ENCODE measurements around the gene APLP2. TPM values are rescaled to one million over a fixed set of nuclear protein-coding genes. Genes with fewer than 3 reads are reported as not detected.
"Not testable (repeated sequence)": the region's sequence is repeated elsewhere in the genome, so short reads cannot be mapped to it uniquely, and the experiment has no call there.

The APLP2 gene
- total RNA-seq, 1 donor from 2014 or later: 374 TPM

DNA sequence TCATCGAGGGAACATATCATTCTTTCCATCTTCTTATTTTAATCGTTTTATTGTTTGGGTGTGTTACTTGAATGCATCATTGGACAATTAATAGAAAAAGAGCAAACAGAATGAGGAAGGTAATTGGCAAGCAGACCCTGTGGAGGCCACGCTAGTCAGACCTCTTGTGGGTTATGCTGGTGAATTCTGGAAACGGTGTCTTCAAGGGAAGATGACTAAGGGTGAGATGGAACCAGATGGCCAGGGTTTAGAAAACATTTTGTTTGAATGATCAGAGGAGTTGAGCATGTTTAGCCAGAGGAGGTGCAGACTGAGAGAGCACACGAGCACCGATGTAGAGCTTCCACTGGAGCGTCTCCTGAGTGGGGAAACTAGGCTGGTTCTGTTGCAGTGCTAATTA, 98.4 kb downstream of the APLP2 start:
- no peak for DNase-seq (ENCODE audit: low spot score)

DNA sequence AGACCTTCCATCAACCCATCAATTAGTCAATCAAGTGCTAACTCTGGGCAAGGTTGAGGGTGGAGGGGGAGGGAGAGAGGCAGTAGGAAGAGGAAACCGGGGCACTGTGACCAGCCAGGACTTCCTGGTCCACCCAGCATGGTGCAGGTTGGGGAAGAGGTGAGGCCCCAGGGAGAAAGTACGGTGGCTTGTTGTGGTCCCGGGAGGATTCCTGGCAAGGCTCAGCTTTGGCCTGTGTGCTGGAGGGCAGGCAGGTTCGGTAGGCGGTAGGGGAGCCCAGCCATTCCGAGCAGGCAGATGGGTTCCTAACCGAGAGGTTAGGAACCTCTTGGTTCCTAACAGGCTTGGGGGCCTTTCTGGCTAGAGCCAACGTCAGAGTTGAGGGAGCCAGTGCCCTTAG, 100.7 kb downstream of the APLP2 start:
- DNase-seq (ENCODE audit: low spot score): no peak

DNA sequence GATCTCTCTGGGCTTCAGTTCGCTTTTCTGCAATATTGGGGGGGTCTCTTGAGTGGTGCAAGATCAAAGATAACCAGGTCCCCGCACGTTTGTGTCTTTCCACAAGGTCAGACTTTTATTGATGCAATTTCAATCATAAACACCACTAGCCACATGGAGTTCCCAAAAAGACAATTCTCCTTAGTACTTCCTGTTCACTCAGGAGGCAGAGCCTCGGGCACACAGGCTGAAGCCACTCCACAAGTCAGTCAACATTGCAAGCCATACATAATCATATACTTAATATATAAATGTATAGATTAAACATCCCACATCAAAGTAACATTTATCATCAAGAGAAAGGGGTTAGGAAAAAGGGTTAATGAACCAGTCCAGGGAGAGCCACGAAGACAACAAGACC, 101.8 kb downstream of the APLP2 start:
- DNase-seq (ENCODE audit: low spot score): no peak

DNA sequence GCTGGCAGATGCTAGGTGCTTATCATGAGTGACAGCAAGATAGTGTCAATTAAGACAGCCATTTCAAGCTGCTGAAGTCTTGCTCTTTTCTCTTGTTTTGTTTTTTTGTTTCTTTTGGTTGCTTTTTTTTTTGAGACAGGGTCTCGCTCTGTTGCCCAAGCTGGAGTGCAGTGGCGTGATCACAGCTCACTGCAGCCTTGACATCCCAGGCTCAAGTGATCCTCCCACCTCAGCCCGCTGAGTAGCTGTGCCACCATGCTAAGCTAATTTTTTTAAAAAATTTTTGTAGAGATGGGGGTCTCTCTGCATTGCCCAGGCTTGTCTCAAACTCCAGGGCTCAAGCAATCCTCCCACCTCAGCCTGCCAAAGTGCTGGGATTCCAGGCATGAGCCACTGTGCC, 102.3 kb downstream of the APLP2 start:
- DNase-seq (ENCODE audit: low spot score): not testable (repeated sequence)

DNA sequence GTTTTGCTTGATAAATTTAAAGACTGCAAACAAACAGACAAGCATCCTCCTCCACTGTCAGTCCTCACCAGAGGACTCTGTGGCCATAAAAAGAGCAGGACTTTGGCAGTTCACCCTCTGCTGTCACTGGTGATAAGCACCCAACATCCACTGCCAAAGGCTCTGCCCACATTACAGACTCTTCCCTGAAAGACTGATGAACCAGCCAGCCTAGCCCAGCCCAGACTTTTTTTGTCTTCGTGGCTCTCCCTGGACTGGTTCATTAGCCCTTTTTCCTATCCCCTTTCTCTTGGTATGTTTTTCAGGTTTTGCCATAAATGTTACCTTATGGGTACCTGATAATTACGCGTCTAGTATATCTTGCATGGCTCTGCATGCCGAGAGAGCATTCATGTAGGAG, 104.9 kb downstream of the APLP2 start:
- DNase-seq (ENCODE audit: low spot score): no peak

DNA sequence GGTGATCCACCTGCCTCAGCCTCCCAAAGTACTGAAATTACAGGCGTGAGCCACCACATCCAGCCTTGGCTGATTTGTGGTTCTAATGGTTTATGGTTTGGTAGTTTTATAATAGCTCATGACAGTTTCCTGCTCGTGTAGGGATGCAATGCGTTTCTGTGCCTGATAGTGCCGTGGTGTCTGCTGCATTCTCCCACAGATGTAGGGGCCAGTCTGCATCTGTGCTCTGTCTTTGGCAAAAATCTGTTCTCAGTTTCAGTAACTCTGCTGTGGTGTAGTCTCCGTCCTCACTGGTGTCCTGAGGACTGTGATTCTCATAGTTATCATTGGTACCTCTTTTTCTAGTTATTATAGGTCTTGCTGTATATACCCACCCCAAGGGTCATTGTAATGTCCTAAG, 106.2 kb downstream of the APLP2 start:
- no peak for DNase-seq (ENCODE audit: low spot score)

DNA sequence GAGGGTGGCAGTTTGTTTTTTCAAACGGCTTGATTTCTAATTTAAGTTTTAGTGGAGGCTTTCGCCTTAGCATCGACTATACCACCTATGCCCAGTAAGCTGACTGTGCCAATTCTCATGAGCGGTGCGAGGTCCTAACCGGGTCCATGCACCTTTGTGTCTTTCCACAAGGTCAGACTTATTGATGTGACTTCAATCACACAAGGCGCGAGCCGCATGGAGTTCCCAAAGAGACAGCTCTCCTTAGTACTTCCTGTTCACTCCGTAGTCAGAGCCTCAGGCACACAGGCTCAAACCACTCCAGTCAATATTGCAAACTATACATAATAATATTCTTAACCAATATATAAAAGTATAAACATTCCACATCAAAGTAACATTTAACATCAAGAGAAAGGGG, 108.1 kb downstream of the APLP2 start:
- DNase-seq (ENCODE audit: low spot score): no peak

DNA sequence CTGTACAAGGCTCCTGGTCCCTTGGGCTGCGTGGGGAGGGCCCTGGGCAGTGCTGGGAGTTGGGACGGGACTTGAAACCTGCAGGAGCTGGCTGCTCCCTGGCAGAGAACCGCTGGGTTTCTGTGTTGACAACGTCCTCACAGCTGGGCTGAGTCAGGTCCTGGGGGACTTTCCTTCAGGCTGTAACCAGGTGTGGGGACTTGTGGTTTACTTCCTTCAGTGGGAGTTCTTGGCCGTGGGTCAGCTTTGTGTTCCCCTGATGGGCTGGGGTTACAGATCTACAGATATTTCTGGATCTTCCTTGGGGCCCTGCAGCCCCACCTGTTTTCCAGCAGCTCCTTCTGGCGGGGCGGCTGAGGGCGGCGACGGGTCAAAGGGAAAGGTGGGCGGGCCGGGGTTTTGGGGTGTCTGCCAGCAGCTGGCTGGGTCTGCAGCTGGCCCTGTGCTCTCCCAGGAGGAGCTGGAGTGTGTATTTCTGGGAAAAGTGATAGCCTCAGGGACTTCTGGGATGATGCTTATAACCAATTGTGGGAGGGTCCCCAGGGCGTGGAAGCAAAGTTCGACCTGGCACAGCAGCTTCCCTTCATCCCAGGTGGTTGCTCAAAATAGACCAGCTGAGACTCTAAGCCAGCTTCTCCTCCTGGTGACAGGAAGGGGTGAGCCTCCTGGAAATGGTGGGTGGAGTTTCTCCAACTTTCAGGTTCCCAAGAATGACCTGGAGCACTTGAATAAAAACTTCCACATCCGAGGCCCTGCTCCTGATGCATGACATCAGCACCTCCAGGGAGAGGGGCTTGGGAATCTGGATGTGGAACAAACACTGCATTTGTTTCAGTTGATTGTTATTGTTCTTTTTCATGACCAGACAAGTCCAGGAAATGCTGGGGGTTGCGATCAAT, 109.0 kb downstream of the APLP2 start:
- DNase-seq (ENCODE audit: low spot score): no peak

DNA sequence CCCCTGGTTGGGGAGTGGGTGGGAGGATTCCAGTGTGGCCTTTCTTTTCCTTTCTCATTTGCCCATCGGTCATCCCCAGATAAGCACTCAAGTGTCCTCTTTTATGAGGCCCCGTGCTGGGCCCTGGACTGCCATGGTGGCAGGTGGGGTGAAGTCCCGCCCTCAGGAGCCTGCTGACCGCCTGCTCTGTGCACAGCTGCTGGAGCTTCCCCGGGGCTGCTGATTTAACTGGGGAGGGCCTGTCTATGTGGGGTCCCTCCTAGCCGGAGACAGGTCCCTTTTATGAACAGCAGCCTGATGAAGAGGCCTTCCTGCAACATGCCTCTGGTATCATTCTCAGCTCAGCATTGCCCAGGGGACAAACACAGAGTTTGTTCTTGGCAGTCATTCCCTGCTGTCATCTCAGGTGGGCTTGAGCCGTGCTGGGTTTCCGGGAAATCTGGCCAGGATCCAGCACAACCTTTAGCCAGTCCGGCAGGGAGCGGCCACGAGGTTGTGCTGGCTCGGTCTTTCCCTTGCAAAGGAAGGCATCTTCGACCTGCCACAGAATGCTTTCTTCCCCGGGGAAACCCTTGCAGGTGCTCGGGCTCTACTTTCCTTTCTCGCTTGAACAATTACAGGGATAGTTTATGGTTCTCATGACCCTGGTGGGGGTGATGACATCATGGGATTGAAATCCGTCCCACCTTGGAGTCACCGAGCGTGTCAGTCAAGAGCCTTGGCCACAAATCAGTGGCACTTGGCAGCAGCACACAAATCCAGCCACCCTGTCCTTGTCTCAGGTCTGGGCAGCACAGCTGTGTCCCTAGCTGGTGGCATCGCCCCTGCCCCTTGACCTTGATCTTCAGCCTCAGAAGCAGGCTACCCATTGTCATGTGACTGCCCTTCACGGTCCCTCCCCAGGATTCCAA, 110.0 kb downstream of the APLP2 start:
- no peak for DNase-seq (ENCODE audit: low spot score)

DNA sequence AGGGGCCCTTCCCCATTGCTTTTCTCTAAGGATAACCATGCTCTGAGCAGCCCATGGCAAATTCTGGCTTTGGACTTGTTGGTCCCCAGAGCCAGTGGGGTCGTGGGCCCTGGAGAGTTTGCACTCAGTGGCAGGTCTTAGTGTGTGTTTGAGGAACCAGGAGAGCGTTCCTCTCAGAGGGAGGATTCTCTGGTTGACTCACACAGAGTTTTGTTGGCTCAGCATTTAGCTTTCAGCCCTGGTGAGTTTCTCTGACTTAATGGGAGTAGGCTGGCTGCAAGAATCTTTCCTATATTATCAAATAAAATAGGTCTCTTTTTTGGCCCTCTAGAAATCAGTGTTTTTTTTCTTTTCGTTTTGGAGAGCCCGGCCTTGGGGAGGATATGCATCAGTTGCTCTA, 110.8 kb downstream of the APLP2 start:
- peak; percentile 84 for DNase-seq (ENCODE audit: low spot score)

DNA sequence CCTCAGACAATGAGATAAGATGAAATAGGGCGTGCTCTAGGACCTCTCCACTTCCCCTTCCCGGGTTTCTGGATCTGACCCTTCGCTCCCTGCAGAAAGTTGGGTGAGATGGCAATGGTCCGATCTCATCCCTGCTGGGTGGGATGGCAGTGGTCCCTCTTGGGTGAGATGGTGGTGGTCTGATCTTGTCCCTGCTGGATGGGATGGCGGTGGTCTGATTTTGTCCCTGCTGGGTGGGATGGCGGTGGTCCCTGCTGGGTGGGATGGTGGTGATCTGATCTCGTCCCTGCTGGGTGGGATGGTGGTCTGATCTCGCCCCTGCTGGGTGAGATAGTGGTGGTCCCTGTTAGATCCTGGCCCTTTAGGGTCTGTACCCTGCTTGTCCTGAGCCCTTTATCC, 111.2 kb downstream of the APLP2 start:
- no peak for DNase-seq (ENCODE audit: low spot score)

DNA sequence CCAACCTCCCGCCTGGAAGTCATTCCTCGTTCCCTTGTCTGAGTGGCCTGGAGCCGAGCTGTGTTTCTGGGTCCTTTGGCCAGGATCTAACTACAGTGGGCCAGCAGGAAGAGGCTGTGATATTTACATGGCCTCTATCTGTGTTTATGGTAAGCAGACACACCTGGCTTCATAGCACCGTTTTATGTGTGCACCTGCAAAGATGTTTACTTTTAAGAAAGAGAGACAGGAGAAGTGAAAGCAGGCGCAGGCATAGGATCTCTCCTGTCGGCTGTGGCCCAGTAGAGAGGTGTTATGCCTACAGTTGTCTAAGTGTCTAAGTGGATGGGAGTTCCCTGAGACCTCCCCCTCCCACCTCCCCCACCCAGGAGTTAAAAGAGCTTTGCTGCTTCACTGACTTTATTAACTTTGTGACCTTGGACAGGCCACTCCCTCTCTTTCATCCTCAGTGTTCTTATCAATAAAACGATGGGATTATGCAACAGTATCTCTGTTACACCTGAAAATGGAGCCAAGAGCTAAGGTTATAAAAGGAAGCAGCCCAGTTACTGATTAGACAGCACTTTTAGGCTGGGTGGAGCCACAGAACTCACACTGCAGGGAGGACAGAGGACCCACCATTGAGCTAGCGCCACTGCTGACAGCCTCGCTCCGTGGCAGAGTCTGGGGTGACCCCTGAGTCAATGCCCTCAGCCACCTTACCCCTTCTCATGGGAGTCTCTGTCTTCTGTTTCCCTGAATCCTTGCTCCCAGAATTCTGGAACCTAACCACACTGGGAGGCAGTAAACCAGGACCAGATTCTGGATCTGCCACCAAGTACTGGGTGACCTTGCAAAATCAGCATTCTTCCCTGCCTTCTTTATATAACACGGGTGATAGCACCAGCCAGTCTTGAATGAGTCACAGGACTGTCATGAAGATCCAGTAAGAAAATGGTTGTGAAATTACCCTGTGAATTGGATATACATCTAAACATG, 111.9 kb downstream of the APLP2 start:
- DNase-seq (ENCODE audit: low spot score): peak; percentile 45

DNA sequence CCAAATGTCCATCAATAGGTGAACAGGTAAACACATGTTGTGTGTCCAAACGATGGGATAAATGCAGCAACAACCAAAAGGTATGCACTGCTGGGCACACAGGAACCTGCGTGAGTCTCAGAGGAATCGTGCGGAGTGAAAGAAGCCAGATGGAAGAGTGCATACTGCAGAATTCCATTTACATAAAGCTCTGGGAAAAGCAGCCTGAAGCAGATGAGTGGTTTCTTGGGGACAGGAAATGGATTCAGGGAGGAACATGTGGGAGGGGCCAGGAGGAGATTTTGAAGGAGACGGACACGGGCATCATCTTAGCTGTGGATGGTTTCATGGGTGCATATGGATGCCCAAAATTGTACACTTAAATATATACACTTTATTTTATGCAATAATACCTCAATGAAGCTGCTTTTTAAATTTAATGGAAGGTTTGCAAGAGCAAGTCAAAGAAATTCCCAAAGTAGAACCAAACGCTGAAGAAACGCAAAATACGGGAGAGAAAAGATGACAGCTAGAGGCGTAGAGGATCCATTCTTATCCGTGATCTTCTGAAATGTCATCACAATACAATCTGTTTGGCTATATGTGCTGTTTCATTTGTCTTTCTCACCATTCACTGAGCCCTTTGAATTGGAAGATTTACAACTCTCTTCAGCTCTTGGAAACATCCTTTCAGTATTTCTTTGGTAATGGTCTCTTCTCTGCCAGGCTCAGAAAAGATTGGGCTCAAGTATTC, 114.3 kb downstream of the APLP2 start:
- no peak for DNase-seq (ENCODE audit: low spot score)

DNA sequence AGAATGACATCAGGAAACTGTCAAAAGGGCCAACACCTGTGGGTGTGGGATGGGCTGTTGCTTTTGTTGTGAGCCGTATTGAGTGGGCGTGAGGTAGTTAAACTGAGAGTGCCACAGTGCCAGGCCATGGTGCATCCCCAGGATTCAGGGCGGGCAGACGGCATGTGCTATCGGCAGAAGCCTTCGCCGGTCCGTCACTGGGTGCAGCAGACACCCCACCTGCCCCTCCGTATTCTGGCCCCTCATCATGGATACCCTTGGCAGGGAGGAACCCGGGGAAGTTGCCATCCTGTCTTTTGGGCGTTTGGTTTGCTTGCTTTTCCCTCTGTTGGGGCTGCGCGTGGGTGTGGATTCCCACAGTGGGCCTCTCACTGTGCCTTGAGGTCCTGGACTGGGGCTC, 117.4 kb downstream of the APLP2 start:
- no peak for DNase-seq (ENCODE audit: low spot score)

DNA sequence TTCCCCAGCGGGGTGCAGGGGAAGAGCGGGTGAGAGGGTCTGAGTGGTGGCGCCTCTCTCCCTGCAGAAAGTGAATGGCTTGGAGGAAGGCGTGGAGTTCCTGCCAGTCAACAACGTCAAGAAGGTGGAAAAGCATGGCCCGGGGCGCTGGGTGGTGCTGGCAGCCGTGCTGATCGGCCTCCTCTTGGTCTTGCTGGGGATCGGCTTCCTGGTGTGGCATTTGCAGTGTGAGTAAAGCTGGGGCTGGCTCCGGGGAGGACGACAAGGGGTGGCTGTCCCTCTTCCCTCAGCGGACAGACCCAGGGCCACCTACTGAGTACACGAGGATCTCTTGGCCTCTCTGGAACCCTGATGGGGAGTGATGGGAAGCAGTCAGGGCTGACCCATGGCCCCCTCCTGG, 118.4 kb downstream of the APLP2 start:
- no peak for DNase-seq (ENCODE audit: low spot score)

DNA sequence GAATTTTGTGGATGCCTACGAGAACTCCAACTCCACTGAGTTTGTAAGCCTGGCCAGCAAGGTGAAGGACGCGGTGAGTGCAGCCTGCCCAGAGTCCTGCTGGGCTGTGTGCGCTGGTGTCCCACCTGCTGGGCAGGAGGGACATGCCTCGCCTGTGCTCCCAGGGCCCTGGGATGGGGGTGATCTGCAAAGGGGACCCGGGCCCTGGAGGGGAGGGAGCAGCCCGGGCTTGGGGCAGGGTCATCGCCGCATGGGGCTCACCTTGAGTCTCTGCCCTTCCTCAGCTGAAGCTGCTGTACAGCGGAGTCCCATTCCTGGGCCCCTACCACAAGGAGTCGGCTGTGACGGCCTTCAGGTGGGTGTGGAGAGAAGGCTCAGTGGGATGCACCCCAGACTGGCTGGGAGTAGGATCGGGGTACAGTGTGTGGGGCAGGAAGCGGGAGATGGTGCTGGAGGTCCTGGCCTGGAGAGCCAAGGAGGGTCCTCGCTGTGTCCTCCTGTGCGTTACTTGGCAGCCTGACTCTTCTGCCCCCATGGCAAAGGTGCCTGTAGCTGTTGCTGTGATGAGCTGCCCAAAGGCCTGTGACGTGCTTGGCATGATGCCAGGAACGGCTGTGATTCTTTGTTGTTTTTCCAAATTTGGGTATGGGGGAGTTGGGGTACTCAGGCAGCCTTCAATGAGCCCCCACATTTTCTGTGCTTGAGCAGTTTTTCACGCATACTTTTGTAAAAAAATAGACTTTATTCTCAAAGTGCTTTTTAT, 119.1 kb downstream of the APLP2 start:
- DNase-seq (ENCODE audit: low spot score): no peak

DNA sequence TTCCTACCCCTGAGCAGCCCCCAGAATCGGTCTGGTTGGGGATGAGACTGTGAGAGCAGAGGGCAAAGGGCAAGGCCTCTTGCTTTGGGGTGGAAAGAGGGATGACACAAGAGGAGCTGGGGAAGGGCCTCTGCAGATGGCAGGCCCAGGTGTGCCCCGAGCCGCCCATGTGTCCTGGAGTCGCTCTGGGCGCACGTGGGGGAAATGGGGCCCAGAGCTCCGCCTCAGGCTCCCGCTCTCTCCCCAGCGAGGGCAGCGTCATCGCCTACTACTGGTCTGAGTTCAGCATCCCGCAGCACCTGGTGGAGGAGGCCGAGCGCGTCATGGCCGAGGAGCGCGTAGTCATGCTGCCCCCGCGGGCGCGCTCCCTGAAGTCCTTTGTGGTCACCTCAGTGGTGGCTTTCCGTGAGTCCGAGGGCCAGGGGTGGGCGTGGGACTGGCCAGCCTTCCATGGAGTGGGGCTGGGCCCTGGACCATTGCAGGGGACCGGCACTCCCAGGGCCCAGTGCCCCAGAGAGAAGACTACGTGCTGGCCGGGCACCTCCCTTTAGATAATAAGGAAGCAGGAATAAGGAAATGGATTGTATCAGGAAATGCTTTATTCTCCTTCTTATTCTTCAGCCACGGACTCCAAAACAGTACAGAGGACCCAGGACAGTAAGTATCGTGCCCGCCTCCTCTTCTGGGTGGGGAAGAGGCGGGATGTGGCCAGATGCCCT, 120.0 kb downstream of the APLP2 start:
- DNase-seq (ENCODE audit: low spot score): no peak

DNA sequence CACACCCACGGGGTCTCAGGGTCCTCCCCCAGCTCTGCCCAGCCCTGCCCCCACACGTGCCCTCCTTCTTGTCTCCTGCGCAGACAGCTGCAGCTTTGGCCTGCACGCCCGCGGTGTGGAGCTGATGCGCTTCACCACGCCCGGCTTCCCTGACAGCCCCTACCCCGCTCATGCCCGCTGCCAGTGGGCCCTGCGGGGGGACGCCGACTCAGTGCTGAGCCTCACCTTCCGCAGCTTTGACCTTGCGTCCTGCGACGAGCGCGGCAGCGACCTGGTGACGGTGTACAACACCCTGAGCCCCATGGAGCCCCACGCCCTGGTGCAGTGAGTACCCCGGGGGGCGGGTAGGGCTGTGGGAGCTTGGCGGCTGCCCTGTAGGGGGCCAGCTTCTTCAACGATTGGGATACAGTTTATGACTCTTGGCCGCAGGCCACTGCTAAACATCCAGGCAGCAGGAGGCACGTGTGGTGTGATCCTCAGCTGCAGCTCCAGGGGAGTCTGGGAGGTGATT, 120.7 kb downstream of the APLP2 start:
- DNase-seq (ENCODE audit: low spot score): no peak

DNA sequence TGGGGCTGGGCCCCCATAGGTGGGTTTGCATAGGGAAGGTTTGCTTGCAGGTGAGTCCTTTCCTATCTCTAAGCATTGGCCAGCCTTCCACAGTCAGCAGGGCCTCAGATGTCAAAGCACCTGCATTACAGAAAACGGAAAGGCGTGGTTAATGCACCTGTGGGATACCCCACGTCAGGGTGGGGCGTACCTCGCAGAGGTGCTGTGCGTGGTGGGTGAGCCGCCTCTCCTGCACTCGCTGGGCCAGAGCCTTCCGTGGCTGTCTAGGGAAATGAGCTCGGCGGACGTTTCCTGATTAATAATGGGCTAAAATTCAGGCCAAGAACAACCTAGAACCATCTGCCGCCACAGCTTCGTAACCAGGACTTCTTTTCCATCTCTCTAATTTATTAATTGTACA, 122.2 kb downstream of the APLP2 start:
- no peak for DNase-seq (ENCODE audit: low spot score)
